GM21447 (cell line): ENCODE measurements around the gene PPEF2.
"Not testable (repeated sequence)": the region's sequence is repeated elsewhere in the genome, so short reads cannot be mapped to it uniquely, and the experiment has no call there.

ENCODE experiments used
- ATAC-seq: cut with Tn5 transposase; IDR thresholded peaks from one replicate; pipeline ENCODE4 v1.9.1; 2021; ENCODE audit not compliant: unreplicated experiment

Gene PPEF2, protein sequence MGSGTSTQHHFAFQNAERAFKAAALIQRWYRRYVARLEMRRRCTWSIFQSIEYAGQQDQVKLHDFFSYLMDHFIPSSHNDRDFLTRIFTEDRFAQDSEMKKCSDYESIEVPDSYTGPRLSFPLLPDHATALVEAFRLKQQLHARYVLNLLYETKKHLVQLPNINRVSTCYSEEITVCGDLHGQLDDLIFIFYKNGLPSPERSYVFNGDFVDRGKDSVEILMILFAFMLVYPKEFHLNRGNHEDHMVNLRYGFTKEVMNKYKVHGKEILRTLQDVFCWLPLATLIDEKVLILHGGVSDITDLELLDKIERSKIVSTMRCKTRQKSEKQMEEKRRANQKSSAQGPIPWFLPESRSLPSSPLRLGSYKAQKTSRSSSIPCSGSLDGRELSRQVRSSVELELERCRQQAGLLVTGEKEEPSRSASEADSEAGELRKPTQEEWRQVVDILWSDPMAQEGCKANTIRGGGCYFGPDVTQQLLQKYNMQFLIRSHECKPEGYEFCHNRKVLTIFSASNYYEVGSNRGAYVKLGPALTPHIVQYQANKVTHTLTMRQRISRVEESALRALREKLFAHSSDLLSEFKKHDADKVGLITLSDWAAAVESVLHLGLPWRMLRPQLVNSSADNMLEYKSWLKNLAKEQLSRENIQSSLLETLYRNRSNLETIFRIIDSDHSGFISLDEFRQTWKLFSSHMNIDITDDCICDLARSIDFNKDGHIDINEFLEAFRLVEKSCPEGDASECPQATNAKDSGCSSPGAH

DNA sequence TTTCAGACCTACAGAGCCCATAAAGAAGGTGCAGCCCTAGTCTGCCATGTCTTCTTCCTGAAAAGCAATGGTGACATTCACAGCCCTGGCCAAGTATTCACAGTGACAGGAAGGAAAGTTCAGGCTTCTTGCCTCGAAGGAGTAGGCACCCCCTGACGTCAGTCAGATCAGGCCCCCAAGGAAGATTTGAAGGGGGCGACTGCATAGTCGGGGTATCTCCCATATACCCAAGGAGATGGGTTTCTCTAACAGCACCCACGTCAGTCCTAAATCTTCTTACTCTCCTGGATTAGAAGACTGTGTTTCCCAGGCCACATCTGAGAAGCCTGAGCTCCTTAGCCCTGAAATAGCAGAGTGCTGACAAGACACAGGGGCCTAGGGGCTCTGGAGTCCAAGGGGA lies at the start of gene PPEF2:
PPEF2 (minus strand) TSS at position 101 of the 400 bp plus-strand sequence. CDS start 6,127 bp downstream, outside the sequence.
- ATAC-seq, result no peak

- no peak for ATAC-seq
Measured at GRCh38 chr4:75950213-75950815, 48.1 kb upstream of the PPEF2 start.

- peak; percentile 80 for ATAC-seq
Measured at GRCh38 chr4:75948822-75949444, 46.7 kb upstream of the PPEF2 start.

DNA sequence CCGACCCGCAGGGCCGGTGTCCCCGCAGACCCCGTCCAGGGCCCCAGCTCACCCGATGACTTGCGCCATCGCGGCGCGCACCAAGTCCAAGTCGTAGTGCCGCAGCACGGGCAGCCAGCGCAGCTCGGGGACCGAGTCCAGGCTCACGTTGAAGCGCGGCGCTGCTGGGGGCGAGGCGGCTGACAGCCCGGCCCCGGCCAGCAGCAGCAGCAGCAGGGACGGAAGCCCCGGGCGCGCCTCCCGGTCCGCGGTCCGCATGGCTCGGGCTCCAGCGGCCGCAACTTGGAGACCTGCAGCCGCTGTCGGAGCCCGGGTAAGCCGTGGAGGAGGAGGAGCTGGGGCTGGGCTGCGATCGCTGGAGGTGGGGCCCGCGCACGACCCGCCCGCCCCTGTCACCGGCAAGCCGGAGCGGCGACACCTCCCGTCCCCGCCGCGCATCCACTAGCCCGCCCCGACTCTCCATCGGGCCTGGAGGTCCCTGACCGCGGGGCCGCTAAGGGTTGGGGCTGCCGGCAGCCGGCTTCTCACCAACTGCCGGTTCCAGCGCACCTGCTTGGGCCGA lies 38.5 kb upstream of the PPEF2 start, which contains the start of gene NAAA:
NAAA (minus strand) TSS at position 322 of the 562 bp plus-strand sequence; CDS start at position 258, 64 bp downstream.
- ATAC-seq, result peak; percentile 75

DNA sequence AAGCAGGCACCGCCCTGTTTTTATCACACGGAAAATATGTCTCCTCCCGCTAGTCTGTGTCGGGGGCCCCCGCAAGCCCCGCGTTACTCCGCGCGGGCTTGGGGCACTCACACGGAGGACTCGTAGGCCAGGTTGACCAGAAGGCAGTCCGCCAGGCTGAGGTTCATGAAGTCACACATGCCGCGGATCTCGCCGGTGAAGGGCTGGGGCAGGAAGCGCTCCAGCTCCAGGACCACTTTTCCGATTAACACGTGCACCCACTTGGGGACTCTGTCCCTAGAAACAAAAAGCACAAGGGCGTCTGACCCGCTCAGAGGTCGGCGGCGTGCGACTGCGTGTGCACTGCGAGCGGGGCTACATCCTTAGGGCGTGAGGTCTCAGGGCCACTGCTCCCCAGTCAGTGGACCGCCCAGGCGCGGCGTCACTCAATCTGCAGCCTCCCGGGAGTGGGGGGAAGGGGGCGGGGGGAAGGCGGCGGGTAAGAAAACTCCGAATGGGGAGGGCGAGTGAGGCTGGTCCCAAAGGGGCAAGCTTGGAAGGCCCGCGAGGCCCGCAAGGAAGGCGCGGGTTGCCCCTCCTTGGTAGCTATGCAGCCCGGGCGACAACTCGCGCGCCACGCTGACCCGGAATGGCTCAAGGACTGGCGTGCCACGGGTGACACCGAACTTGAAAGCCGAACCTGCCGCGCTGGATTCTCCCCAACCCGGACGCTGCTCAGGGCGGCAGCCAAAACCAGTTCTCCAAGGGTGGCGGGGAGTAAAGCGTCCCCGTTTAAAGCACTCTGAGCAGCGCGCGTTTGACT lies 37.8 kb upstream of the PPEF2 start:
- ATAC-seq, result peak; percentile 68

DNA sequence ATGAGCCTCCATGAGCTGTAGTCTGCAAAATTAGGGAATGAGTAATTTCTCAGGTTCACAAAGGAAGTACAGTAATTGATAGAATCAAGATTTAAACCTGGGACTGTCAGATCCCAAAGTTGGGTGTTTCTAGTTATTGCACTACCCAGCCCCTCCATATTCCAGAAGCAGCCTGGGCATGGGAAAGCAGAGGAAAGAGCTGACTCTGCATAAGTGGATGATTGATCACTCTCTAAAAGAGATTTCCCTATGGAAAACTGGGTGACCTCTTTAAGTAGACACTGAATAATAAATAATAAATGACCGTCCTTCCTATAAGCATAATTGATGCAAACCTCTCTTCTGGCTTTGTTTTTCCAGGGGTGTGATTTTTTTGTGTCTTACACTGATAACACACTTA lies 33.4 kb upstream of the PPEF2 start:
- no peak for ATAC-seq

DNA sequence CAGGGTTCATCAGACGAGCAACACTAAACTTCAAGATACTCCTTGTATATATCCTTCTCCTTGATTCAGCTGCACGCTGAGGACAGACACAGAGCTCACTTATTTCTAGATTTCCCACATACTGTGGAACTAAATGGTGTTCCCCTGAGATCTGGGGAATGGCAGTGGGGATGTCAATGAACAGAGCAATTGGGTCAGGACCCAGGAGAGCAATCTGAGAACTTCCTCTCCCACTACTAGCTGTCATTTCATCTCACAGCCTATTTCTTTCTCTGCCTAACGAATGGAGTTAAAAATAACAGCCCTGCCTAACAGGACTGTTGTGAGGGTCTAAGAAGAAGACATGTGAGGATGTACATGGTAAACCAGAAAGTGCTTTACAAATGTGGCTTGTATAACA lies 27.9 kb upstream of the PPEF2 start:
- ATAC-seq, result no peak

- not testable (repeated sequence) for ATAC-seq
Measured at GRCh38 chr4:75924916-75925315, 22.7 kb upstream of the PPEF2 start.

- no peak for ATAC-seq
Measured at GRCh38 chr4:75924309-75924827, 22.1 kb upstream of the PPEF2 start.

DNA sequence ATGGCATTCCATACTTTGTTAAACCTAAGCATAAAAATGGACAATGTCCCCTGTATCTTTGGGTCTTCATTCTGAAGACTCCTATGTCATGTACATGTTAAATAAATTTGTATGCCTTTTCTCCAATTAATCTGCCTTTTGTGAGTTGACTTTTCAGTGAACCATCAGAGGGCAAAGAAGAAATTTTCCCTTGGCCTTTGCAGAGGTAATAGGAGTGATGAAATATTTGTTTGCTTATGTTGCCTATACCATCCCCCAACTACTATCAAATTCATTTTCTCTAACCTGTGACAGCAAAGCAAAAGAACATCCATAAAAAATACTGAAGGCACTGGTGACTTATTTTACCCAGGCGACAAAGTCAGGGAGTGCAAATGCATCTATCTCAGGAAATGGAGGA lies 20.3 kb upstream of the PPEF2 start:
- ATAC-seq, result no peak

DNA sequence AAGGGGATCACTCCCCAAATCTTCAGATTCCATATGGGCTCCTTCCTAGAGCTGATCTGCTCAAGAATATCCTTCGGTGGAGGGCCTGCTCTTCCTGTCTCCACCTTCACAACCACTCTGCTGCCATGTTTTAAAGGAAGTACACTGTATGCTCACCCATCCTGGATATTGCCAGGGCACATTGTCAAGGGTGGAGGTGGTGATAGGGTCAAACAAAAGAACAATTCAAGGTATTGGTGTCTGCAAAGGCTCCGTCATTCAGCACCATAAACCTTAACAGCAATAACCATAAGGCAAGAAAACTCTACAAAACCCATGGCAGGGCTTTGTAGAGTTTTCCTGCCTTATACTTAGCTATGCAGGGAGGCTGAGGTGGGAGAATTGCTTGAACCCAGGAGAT lies 19.7 kb upstream of the PPEF2 start:
- no peak for ATAC-seq

- no peak for ATAC-seq
Measured at GRCh38 chr4:75920327-75920726, 18.1 kb upstream of the PPEF2 start.

GRCh38 chr4:75919920-75920319 lies 17.7 kb upstream of the PPEF2 start:
- no peak for ATAC-seq

GRCh38 chr4:75916091-75916661 lies 13.9 kb upstream of the PPEF2 start:
- no peak for ATAC-seq

GRCh38 chr4:75912968-75913367 lies 10.7 kb upstream of the PPEF2 start:
- ATAC-seq, result no peak

GRCh38 chr4:75910831-75911230 lies 8.6 kb upstream of the PPEF2 start:
- not testable (repeated sequence) for ATAC-seq

DNA sequence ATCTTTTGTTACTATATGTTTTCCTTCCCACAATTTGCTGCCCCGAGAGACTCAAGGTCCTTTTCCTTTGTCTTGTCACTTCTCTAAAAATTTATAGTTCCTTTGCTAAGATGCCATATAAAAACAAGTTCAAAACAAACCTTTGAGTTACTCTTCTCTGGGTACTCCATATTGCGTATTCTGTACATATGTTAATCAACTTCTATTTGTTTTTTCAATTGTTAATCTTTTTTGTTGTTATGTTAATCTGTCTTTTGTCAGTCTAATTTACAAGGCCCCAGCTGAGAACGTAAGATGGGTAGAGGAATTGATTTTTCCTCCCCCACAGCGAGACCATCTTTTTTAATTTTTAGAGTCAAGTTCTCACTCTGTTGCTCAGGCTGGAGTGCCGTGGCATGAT lies 7.2 kb upstream of the PPEF2 start:
- no peak for ATAC-seq

- no peak for ATAC-seq
Measured at GRCh38 chr4:75908555-75908954, 6.3 kb upstream of the PPEF2 start.

GRCh38 chr4:75907966-75908365 lies 5.7 kb upstream of the PPEF2 start:
- no peak for ATAC-seq

DNA sequence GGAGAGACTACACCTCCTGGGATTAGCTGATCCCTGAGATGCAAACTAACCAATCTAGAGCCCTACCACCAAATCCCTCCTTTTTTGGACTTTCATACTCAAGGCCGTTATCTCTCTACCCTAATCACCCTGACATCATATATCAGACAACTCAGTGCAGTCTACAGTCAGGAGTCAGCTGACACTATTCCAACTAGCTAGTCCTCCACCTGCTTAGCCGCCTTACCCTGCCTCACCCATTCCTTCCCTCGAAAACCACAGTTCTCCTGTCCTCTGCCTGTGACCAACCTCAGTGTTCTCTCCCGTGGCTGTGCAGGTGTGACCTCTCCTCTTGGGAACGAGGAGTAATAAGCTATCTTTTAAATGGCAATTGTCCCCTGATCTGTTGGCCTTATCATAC lies 1.8 kb upstream of the PPEF2 start:
- ATAC-seq, result no peak
